ENCODE data around the gene FBF1.

DNA sequence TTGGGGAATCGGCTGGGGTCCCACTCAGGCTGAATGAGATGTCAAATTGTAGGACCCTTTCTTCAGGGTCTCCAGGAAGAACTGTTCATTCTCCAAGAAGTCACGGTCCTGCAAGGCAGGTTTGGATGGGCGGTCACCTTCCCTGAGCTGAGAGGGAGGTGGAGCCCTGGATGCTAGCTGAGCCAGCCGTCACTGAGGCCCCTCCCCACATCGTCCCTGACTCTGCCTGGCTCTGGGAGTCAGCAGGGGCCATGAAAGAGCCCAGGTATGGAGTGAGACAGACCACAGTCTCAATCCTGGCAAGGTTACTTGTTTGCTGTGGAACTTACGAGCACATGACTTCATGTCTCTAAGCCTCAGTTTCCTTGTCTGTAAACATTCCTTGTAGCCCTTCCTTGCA is 30.1 kb downstream of the FBF1 start:
- TF ChIP-seq, protein P1, sequence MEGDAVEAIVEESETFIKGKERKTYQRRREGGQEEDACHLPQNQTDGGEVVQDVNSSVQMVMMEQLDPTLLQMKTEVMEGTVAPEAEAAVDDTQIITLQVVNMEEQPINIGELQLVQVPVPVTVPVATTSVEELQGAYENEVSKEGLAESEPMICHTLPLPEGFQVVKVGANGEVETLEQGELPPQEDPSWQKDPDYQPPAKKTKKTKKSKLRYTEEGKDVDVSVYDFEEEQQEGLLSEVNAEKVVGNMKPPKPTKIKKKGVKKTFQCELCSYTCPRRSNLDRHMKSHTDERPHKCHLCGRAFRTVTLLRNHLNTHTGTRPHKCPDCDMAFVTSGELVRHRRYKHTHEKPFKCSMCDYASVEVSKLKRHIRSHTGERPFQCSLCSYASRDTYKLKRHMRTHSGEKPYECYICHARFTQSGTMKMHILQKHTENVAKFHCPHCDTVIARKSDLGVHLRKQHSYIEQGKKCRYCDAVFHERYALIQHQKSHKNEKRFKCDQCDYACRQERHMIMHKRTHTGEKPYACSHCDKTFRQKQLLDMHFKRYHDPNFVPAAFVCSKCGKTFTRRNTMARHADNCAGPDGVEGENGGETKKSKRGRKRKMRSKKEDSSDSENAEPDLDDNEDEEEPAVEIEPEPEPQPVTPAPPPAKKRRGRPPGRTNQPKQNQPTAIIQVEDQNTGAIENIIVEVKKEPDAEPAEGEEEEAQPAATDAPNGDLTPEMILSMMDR (IDR thresholded peaks at IDR 0.05): no peak
- TF ChIP-seq POLR2AphosphoS5 (IDR thresholded peaks at IDR 0.05): no peak

Measured in breast epithelium (tissue), 3 donors.